PC-9 (cell line): Measurements from ENCODE around the gene NLGN1. TPM values are rescaled to one million over a fixed set of nuclear protein-coding genes. Genes with fewer than 3 reads are reported as not detected.

Source experiments
- BruUV-seq: library from RNA; stranded (reverse); fragments of 400-500 nt; replicated peaks from 2 replicates; lab custom pipeline; 2021; lab: Mats Ljungman, UMichigan
- CTCF ChIA-PET: fragments of 300-600 bp; sonication (Branson Sonifier 250); formaldehyde crosslinking; loops from one replicate; lab custom pipeline; 2022; ENCODE audit warnings: antibody characterized with exemption; lab: Charles Lee
- POLR2A ChIA-PET: fragments of 300-600 bp; sonication (Branson Sonifier 250); formaldehyde crosslinking; loops from one replicate; lab custom pipeline; 2022; ENCODE audit warnings: antibody characterized with exemption; ENCODE audit not compliant: unreplicated experiment; lab: Charles Lee
- DNase-seq, 2 experiments: peaks; one replicate each; pipeline versions ENCODE4 v3.0.0 to v3.0.0-alpha.2; 2015 to 2022; ENCODE audit warnings: mixed read lengths in 1 of 2
- H2AFZ ChIP-seq: fragments of 200-600 bp; sonication (generic); 2 replicates; pipeline ENCODE4 v1.8.1; 2017; ENCODE audit warnings: antibody characterized with exemption
- H3F3A ChIP-seq: fragments of 200-600 bp; sonication (generic); 2 replicates; pipeline ENCODE4 v1.8.1; 2017; ENCODE audit warnings: antibody characterized with exemption, mild to moderate bottlenecking, low read depth; ENCODE audit not compliant: insufficient read depth
- H3K27ac ChIP-seq: fragments of 200-600 bp; sonication (generic); 2 replicates; pipeline ENCODE4 v1.6.1; 2016; ENCODE audit warnings: mixed run types
- H3K27me3 ChIP-seq: fragments of 200-600 bp; sonication (generic); 2 replicates; pipeline ENCODE4 v1.6.1; 2016; ENCODE audit warnings: low read depth, mixed run types; ENCODE audit not compliant: insufficient read depth
- H3K36me3 ChIP-seq: fragments of 200-600 bp; sonication (generic); 2 replicates; pipeline ENCODE4 v1.6.1; 2016; ENCODE audit warnings: low read depth, mixed run types
- H3K4me1 ChIP-seq: fragments of 200-600 bp; sonication (generic); replicated peaks from 2 replicates; pipeline ENCODE4 v1.6.1; 2016; ENCODE audit warnings: mixed run types; ENCODE audit not compliant: insufficient read depth
- H3K4me2 ChIP-seq: fragments of 200-600 bp; sonication (generic); 2 replicates; pipeline ENCODE4 v1.6.1; 2017; ENCODE audit warnings: mixed run types
- H3K4me3 ChIP-seq: fragments of 200-600 bp; sonication (generic); 2 replicates; pipeline ENCODE4 v1.6.1; 2016; ENCODE audit warnings: mixed run types
- H3K79me2 ChIP-seq: fragments of 200-600 bp; sonication (generic); 2 replicates; pipeline ENCODE4 v1.6.1; 2017; ENCODE audit warnings: low read depth, mixed run types
- H3K9me2 ChIP-seq: fragments of 200-600 bp; sonication (generic); 2 replicates; pipeline ENCODE4 v1.8.1; 2017; ENCODE audit warnings: mild to moderate bottlenecking; ENCODE audit not compliant: insufficient read depth
- H3K9me3 ChIP-seq: fragments of 200-600 bp; sonication (generic); 2 replicates; pipeline ENCODE4 v1.8.1; 2016; ENCODE audit warnings: low read depth; ENCODE audit not compliant: insufficient read depth
- H4K20me1 ChIP-seq: fragments of 200-600 bp; sonication (generic); 2 replicates; pipeline ENCODE4 v1.8.1; 2017; ENCODE audit not compliant: insufficient read depth
- CTCF ChIP-seq: fragments of 200-600 bp; sonication (generic); conservative IDR thresholded peaks from 2 replicates; pipeline ENCODE4 v1.6.1; 2017; ENCODE audit warnings: mixed run types, antibody characterized with exemption, mild to moderate bottlenecking, moderate library complexity
- EZH2 ChIP-seq: fragments of 200-600 bp; sonication (generic); IDR thresholded peaks from 2 replicates; pipeline ENCODE4 v1.8.0; 2017; ENCODE audit warnings: antibody characterized with exemption, low read depth
- intact Hi-C: fragments of 100-400 bp; cut with micrococcal nuclease; formaldehyde crosslinking; loops from one replicate; pipeline ENCODE4 v1.10.0; 2022; ENCODE audit not compliant: unreplicated experiment
- total RNA-seq: library from RNA; stranded (reverse); gene quantifications from 2 replicates; pipeline ENCODE4 v1.2.3, GENCODE V29; 2021

Gene NLGN1
- total RNA-seq, 1 experiment from 2014 or later, result 1.4 TPM

GRCh38 chr3:173734473-173734872, 336.9 kb downstream of the NLGN1 start:
- H3K4me2 ChIP-seq, result no peak overlapping the region
- BruUV-seq, result no TSS peak
- no peaks in the 10 kb centered on the region for H4K20me1 ChIP-seq
- intact Hi-C loops, result no loop called here
- no peaks in the 10 kb centered on the region for H3K79me2 ChIP-seq
- no peaks in the 10 kb centered on the region for H3K4me1 ChIP-seq
- H3F3A ChIP-seq, result no peaks in the 10 kb centered on the region
- H3K9me3 ChIP-seq, result 0 out of 2 replicates have a peak, but pooled peaks cover 3% of the 10 kb centered on the region
- DNase-seq, result no peak
- ChIA-PET CTCF (no interaction called here), POLR2A (no interaction called here)
- H2AFZ ChIP-seq, result no peak overlapping the region
- no peaks in the 10 kb centered on the region for H3K27me3 ChIP-seq
- no peak for TF ChIP-seq EZH2
- no peak for TF ChIP-seq CTCF
- no peak overlapping the region for H3K4me3 ChIP-seq
- H3K27ac ChIP-seq, result no peak overlapping the region
- H3K9me2 ChIP-seq, result no peaks in the 10 kb centered on the region; the same call in 1 of the 2 replicates
- no peaks in the 10 kb centered on the region for H3K36me3 ChIP-seq

- CTCF ChIA-PET, result no interaction called here
- no peak for TF ChIP-seq CTCF
- no peak for TF ChIP-seq EZH2
- intact Hi-C loops, result no loop called here
- Histone ChIP-seq H4K20me1 (no peaks in the 10 kb centered on the region), H3K4me3 (no peak overlapping the region), H3K4me2 (no peak overlapping the region), H2AFZ (no peak overlapping the region), H3K27ac (no peak overlapping the region), H3K36me3 (no peaks in the 10 kb centered on the region), H3K9me2 (no peaks in the 10 kb centered on the region; the same call in 1 of the 2 replicates), H3K4me1 (no peaks in the 10 kb centered on the region), H3F3A (no peaks in the 10 kb centered on the region), H3K27me3 (no peaks in the 10 kb centered on the region), H3K79me2 (no peaks in the 10 kb centered on the region), H3K9me3 (0 out of 2 replicates have a peak, but pooled peaks cover 3% of the 10 kb centered on the region)
- BruUV-seq, result no TSS peak
- no peak for DNase-seq
- POLR2A ChIA-PET, result no interaction called here
These were observed 337.4 kb downstream of the NLGN1 start for GRCh38 chr3:173734895-173735294.

- Histone ChIP-seq H3K27me3 (no peaks in the 10 kb centered on the region), H3K9me2 (no peaks in the 10 kb centered on the region; the same call in 1 of the 2 replicates), H3K79me2 (no peaks in the 10 kb centered on the region), H3K27ac (no peak overlapping the region), H4K20me1 (no peaks in the 10 kb centered on the region), H3K4me1 (no peaks in the 10 kb centered on the region), H3K4me2 (no peak overlapping the region), H3K9me3 (0 out of 2 replicates have a peak, but pooled peaks cover 3% of the 10 kb centered on the region), H3K36me3 (no peaks in the 10 kb centered on the region), H3K4me3 (no peak overlapping the region), H2AFZ (no peak overlapping the region), H3F3A (no peaks in the 10 kb centered on the region)
- no TSS peak for BruUV-seq
- CTCF ChIA-PET, result no interaction called here
- intact Hi-C loops, result no loop called here
- POLR2A ChIA-PET, result no interaction called here
- no peak for TF ChIP-seq EZH2
- TF ChIP-seq CTCF, result no peak
- DNase-seq, result no peak
These were observed 338.3 kb downstream of the NLGN1 start for GRCh38 chr3:173735841-173736240.
